CD4-positive, alpha-beta T cell treated with Interleukin-6 at 100 ng/mL for 8 hours (primary cell): Measurements from ENCODE around the gene AJAP1.
"Not testable (repeated sequence)": the region's sequence is repeated elsewhere in the genome, so short reads cannot be mapped to it uniquely, and the experiment has no call there.

Source experiments
- DNase-seq: peaks from one replicate; pipeline ENCODE4 v3.0.0-alpha.2; 2020; ENCODE audit warnings: mixed read lengths, low spot score

The AJAP1 gene

GRCh38 chr1:4657960-4658541 lies 3.6 kb downstream of the AJAP1 start:
- no peak for DNase-seq

- no peak for DNase-seq
Observed at GRCh38 chr1:4658643-4659628, 4.5 kb downstream of the AJAP1 start.

DNA sequence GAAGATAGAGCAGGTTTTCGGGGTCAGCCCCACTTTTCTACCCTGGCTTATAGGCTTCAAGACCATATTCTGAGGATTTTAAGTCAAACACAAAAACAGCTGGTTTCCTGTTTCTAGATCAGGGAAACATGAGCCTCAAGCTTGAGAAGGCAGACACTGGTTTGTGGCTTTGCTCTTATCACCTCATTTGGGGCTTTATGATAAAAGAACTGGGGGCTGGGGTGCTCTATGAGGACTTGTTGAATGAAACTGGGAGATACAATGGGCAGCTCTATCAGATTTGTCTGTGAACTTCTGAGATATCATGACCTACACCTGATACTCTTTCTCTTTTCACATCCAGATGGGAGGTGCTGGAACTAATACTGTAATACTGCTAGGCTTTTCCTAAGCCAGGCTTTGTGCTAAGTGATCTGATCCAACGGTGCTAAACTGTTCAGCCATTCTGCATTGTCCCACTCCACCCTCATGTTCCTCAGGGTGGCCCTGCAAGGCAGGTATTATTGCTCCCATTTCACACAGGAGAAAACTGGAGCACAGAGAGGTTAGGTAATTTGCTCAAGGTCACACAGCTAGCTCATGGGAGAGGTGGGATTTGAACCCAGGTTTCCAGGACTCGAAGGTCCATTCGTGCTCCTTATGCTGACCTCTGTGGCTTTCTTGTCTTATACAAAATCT lies 6.6 kb downstream of the AJAP1 start:
- DNase-seq: no peak

DNA sequence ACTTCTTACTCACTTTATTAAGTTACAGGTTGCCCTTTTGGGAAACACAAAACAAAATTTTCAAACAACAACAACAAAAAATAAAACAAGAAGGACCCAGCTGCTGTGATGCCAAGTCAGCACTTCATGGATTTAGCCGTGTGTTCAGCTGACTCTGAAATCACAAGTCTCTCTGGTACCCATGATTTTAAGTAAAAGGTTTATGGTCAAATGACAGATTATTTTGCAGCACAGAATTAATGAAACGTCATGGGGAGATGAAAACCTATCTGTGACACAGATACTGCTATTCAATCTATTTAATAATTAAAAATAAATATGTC lies 7.1 kb downstream of the AJAP1 start:
- no peak for DNase-seq

GRCh38 chr1:4662168-4662567 lies 7.8 kb downstream of the AJAP1 start:
- DNase-seq: no peak

DNA sequence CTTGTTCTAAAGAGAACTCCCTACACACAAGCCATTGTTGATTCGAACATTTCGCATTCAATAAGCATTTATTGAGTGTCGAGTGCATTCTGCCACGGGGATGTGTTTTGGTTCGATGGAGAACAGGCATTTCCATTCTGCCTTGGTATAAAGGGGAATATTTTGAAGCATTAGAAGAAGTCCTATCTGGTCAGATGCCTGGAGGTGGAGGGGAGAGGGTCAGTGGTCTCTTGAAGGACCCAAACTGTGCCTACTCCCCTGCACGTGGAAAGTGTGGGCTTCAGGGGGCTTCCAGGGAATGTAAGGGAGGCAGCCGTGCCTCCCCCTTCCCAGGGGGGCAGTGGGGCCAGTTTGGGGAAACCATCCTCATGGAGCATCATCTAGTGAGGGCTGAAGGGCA lies 8.3 kb downstream of the AJAP1 start:
- no peak for DNase-seq

DNA sequence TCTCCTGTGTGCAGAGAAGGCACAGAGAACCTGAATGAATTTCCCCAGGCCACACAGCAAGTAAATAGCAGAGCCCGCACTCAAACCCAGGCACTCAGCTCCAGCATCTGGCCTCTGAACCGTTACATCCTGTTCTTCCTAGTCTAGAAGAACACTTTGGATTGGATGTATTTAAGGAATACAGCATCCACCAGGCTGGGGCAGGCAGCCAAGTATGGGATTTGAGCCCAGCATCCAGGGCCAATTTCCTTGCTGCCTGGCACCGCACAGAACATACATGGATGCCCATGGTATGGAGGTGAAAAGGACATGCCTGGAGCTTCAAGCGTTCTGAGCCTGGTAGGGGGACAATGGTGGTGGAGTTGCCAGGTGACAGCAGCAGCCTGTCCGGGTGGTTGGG lies 9.7 kb downstream of the AJAP1 start:
- DNase-seq: no peak

GRCh38 chr1:4664606-4665005 lies 10.2 kb downstream of the AJAP1 start:
- DNase-seq: no peak

DNA sequence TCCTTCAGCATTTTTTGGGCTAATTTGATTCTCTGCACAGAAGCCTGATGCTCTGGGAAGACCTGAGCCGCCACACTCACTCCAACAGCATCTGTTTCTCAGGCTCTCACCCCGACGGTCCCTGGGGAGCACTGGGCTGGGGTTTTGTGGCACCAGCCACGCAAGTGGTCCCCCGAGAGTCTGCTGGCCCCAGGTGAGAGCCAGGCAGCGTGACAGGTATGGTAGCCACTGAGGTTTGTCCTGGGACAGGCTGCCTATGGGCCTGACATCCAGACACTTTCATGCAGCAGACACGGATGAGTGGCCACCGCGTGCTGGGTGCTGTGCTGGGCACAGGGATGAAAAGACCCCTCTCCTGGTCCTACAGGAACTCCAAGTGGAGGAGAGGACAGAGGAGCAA lies 11.0 kb downstream of the AJAP1 start:
- no peak for DNase-seq

GRCh38 chr1:4666683-4667082 lies 12.3 kb downstream of the AJAP1 start:
- DNase-seq: not testable (repeated sequence)

DNA sequence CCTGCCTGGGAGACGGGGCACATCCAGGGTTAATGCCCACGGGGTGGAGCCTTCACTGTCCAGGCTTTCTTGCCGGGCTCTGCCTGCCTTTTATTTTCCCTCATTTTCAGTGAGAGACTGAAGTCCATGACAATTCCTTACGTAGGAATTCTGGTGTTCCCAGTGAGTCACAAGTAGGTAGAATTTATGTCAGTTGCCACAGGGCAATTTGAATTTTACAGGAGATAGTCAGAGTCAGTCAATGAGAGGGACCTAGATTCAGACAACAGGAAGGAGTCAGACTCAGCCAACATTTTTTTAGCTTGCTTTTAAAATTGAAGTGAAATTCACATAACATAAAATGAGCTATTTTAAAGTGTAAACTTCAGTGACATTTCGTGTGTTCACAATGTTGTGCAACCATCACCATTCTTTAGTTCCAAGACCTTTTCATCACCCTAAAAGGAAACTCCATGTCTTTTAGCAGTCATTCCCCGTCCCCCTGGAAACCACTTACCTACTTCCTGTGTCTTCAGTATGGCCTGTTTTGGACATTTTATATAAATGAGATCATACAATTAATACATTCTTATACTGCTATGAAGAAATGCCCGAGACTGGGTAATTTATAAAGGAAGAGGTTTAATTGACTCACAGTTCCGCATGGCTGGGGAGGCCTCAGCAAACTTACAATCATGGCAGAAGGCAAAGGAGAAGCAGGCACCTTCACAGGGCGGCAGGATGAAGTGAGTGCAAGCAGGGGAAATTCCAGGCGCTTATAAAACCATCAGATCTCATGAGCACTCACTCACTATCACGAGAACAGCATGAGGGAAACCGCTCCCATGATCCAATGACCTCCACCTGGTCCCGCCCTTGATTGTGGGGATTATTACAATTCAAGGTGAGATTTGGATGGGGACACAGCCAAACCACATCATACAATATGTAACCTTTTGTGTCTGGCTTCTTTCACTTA lies 14.6 kb downstream of the AJAP1 start:
- no peak for DNase-seq

- no peak for DNase-seq
Observed at GRCh38 chr1:4670265-4670664, 15.9 kb downstream of the AJAP1 start.

DNA sequence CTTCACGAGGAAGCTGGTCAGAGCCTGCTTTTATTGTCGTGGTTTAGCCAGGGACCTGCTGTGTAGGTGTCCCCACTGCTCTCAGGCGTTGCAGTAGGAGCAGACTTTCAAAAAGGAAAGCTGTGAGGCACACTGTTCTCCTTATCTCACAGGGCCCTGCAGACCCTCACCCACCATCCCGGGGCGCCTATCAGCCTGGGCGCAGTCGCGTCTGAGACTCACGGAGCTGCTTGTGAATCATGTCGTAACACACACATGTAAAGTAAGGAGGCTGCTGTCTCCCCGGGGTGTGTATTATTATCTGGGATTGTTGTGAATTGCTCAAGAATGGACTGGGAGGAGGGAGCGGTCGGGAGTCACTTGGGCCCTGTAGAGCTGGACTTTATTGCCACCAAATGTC lies 17.4 kb downstream of the AJAP1 start:
- no peak for DNase-seq

DNA sequence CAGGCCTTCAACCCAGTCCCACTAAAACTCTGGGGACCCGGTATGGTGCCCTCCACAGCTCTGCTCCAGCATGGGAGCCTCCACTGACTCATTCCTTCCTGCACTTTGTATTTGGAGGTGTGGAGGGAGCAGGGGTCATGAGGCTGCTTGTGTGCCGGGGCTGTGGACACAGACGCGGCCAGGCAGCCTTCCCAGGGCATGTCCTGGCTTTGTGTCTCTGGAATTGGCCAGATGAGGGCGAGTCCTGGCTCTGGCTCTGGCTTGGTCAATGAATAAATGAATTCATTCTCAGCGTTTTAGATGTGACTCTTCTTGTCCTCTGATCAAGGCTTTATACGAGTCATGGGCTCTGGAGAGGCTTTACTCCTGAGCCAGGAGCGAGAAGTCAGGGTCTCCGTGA lies 19.1 kb downstream of the AJAP1 start:
- no peak for DNase-seq

GRCh38 chr1:4674117-4674516 lies 19.7 kb downstream of the AJAP1 start:
- DNase-seq: no peak

DNA sequence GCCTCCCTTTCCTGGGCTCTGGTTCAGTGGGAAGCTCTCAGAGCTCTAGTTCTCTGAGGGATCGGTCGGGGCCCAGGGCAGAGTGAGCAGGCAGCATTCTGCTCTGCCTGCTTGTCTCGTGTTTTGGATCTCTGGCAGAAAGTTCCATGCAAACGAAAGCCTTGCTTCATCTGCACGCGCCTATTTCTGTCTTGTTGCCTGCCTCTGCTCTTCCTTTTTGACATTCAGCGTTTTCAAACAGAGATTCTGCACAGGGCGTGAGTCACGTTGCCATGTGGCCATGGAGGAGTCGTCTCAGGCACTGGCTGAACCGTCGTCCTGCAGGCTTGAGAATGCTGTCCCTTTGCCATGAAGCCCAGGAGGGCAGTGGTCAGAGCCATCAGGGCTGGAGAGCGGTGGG lies 20.3 kb downstream of the AJAP1 start:
- DNase-seq: no peak

- no peak for DNase-seq
Observed at GRCh38 chr1:4675454-4676186, 21.2 kb downstream of the AJAP1 start.

GRCh38 chr1:4676253-4676652 lies 21.8 kb downstream of the AJAP1 start:
- DNase-seq: no peak

DNA sequence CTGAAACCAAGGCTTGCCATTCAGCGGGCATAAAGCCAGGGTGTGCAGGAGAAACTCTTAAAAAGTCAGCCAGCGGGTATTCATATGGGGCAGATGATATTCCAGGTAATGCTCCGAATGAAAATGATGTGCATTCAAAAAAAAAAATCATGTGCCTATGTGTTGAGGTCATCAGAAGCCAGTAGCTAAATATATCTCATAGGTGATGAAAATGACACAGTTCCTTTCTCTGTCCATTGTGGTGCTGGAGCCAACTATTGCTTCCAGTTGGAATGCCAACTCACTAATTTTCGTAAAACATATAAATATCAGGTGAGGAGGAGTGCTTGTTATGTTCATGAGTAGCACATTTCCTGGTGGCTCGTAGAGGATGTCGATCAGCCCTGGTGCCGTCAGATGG lies 23.2 kb downstream of the AJAP1 start:
- no peak for DNase-seq

DNA sequence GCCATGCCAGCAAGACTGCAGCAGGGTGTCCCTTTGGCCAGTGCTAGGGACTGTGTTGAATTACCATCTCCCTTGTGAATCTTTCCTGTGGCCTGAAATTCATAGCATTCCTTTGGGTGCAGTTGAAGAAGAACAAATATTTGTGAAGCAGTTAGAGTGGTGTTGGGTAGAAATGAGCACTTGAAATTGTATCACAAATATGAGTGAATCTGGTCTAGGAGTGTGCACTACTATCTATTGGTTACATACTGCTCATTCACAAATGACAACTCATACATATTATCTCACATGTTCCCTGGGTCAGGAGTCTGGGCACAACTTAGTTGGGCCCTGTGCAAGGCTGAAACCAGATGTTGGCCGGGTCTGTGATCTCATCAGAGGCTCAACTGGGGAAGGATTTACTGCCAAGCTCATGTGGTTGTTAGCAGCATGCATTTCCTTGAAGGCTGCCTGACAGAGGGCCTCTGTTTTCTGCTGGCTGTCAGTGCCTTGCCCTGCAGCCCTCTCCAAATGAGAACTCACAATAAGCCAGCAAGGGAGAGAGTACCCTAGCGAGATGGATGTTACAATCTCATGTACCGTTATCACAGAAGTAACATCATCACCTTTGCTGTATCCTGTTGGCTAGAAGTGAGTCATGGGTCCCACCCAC lies 23.8 kb downstream of the AJAP1 start:
- no peak for DNase-seq

GRCh38 chr1:4681026-4681425 lies 26.6 kb downstream of the AJAP1 start:
- DNase-seq: no peak
